OCI-LY7 (cell line): ENCODE measurements around the gene ARL6IP6. TPM values are rescaled to one million over a fixed set of nuclear protein-coding genes. Genes with fewer than 3 reads are reported as not detected.

Experiments
- BruUV-seq: library from RNA; stranded (reverse); fragments of 400-500 nt; replicated peaks from 2 replicates; lab custom pipeline; 2021; lab: Mats Ljungman, UMichigan
- CTCF ChIA-PET: fragments of 300-600 bp; sonication (Branson Sonifier 250); formaldehyde crosslinking; loops from one replicate; lab custom pipeline; 2022; ENCODE audit warnings: antibody characterized with exemption; ENCODE audit not compliant: unreplicated experiment; lab: Charles Lee
- POLR2A ChIA-PET: fragments of 300-600 bp; sonication (Branson Sonifier 250); formaldehyde crosslinking; loops from one replicate; lab custom pipeline; 2022; ENCODE audit warnings: antibody characterized with exemption; lab: Charles Lee
- DNase-seq: peaks from one replicate; pipeline ENCODE4 v3.0.0-alpha.2; 2015; ENCODE audit warnings: low spot score
- H2AFZ ChIP-seq: fragments of 200-600 bp; sonication (generic), shearing (Covaris generic); 2 replicates; pipeline ENCODE4 v1.6.1; 2014; ENCODE audit warnings: mild to moderate bottlenecking, antibody characterized with exemption, low read length, moderate library complexity
- H3K27ac ChIP-seq: fragments of 200-600 bp; sonication (generic); 2 replicates; pipeline ENCODE4 v1.5.1; 2014; ENCODE audit warnings: mixed run types, low read depth, mild to moderate bottlenecking, moderate library complexity, low read length, inconsistent platforms; ENCODE audit not compliant: poor library complexity, severe bottlenecking
- H3K36me3 ChIP-seq: fragments of 200-600 bp; sonication (generic); 2 replicates; pipeline ENCODE4 v1.6.1; 2014; ENCODE audit warnings: mild to moderate bottlenecking, antibody characterized with exemption, low read length, moderate library complexity, mixed read lengths; ENCODE audit not compliant: insufficient read depth
- H3K4me1 ChIP-seq: fragments of 200-600 bp; sonication (generic); 2 replicates; pipeline ENCODE4 v1.5.1; 2014; ENCODE audit warnings: mild to moderate bottlenecking, low read length; ENCODE audit not compliant: insufficient read depth, poor library complexity, severe bottlenecking
- H3K4me2 ChIP-seq: fragments of 200-600 bp; sonication (generic); 2 replicates; pipeline ENCODE4 v1.6.1; 2014; ENCODE audit warnings: mild to moderate bottlenecking, low read length
- H3K4me3 ChIP-seq: fragments of 200-600 bp; sonication (generic); 2 replicates; pipeline ENCODE4 v1.5.1; 2014; ENCODE audit warnings: mild to moderate bottlenecking, low read depth, low read length; ENCODE audit not compliant: poor library complexity, severe bottlenecking
- H3K79me2 ChIP-seq: fragments of 200-600 bp; sonication (generic); 2 replicates; pipeline ENCODE4 v1.6.1; 2016; ENCODE audit warnings: low read depth, mild to moderate bottlenecking, low read length, moderate library complexity, mixed read lengths; ENCODE audit not compliant: insufficient read depth
- H3K9me2 ChIP-seq: fragments of 200-600 bp; sonication (generic); 2 replicates; pipeline ENCODE4 v1.6.1; 2016; ENCODE audit warnings: mild to moderate bottlenecking, low read length, mixed read lengths; ENCODE audit not compliant: insufficient read depth
- H3K9me3 ChIP-seq: fragments of 200-600 bp; sonication (generic); 2 replicates; pipeline ENCODE4 v1.6.1; 2014; ENCODE audit warnings: mild to moderate bottlenecking, mixed run types, low read length, mixed read lengths
- H4K20me1 ChIP-seq: fragments of 200-600 bp; sonication (generic); 2 replicates; pipeline ENCODE4 v1.6.1; 2014; ENCODE audit warnings: mild to moderate bottlenecking, antibody characterized with exemption, low read length, moderate library complexity, mixed read lengths; ENCODE audit not compliant: insufficient read depth
- EZH2phosphoT487 ChIP-seq: fragments of 200-600 bp; sonication (generic); IDR thresholded peaks from 2 replicates; pipeline ENCODE4 v1.6.1; 2018; ENCODE audit warnings: low read depth, borderline replicate concordance, mild to moderate bottlenecking, mixed run types, antibody characterized with exemption, low read length, moderate library complexity, mixed read lengths
- intact Hi-C: fragments of 100-400 bp; cut with micrococcal nuclease; formaldehyde crosslinking; loops from one replicate; pipeline ENCODE4 v1.10.0; 2022; ENCODE audit not compliant: unreplicated experiment
- total RNA-seq, 2 experiments: library from RNA; depleted of rRNA in 1 of 2; stranded (reverse); fragments of >200 nt in 1 of 2; shearing (Covaris generic) in 1 of 2; gene quantifications; 2 replicates each; pipeline ENCODE4 v1.2.3, GENCODE V29; 2014 to 2022
- TF ChIP-seq, protein P1 (sequence below): fragments of 200-600 bp; sonication (generic); conservative IDR thresholded peaks from 2 replicates; pipeline ENCODE4 v1.5.1; 2014; ENCODE audit warnings: mild to moderate bottlenecking, antibody characterized with exemption, low read length, moderate library complexity, mixed read lengths

Gene ARL6IP6
- total RNA-seq, 2 experiments from 2014 or later, result 34.6 to 61.8 TPM

DNA sequence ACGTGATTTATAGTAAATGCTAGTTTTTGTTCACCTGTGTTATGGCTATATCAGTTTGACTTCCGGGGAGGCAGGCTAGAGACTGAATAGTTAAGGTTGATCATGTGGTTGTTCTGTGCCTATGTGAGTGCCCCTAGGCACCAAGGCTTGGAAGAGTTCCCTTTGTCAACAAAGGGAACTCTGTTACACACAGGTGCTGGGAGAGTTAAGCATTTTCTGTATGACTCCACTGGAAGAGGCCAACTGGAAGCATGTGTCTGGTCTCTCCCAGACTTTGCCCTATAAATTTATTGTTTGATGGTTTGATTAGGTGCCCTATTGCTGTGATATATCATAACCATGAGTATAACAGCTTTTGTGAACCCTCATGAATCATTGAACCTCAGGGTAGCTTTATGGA is 63.8 kb downstream of the ARL6IP6 start:
- CTCF ChIA-PET, result no interaction called here
- POLR2A ChIA-PET, result no interaction called here
- Histone ChIP-seq H2AFZ (no peak overlapping the region), H3K9me2 (no peaks in the 10 kb centered on the region), H3K9me3 (no peaks in the 10 kb centered on the region), H3K4me2 (no peak overlapping the region), H3K4me3 (no peak overlapping the region), H3K4me1 (no peaks in the 10 kb centered on the region), H3K27ac (no peak overlapping the region), H4K20me1 (no peaks in the 10 kb centered on the region), H3K36me3 (no peaks in the 10 kb centered on the region), H3K79me2 (no peaks in the 10 kb centered on the region)
- no TSS peak for BruUV-seq
- DNase-seq, result no peak
- intact Hi-C loops, result no loop called here
- TF ChIP-seq EZH2phosphoT487, result no peak
- TF ChIP-seq, protein P1, sequence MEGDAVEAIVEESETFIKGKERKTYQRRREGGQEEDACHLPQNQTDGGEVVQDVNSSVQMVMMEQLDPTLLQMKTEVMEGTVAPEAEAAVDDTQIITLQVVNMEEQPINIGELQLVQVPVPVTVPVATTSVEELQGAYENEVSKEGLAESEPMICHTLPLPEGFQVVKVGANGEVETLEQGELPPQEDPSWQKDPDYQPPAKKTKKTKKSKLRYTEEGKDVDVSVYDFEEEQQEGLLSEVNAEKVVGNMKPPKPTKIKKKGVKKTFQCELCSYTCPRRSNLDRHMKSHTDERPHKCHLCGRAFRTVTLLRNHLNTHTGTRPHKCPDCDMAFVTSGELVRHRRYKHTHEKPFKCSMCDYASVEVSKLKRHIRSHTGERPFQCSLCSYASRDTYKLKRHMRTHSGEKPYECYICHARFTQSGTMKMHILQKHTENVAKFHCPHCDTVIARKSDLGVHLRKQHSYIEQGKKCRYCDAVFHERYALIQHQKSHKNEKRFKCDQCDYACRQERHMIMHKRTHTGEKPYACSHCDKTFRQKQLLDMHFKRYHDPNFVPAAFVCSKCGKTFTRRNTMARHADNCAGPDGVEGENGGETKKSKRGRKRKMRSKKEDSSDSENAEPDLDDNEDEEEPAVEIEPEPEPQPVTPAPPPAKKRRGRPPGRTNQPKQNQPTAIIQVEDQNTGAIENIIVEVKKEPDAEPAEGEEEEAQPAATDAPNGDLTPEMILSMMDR, result no peak

DNA sequence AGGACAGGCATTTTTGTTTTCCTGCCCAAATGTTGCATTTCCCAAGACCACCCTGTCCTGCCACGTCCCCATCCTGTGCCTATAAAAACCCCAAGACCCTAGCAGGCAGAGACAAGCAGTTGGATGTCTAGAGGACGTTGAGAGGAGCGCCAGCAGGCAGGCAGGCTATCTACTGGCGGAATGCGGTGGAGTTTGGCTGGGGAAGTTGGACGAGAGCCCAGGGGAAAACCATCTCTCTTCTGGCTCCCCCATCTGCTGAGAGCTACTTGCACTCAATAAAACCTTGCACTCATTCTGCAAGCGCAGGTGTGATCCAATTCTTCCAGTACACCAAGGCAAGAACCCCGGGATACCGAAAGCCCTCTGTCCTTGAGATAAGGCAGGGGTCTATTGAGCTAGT is 72.5 kb downstream of the ARL6IP6 start:
- POLR2A ChIA-PET, result no interaction called here

DNA sequence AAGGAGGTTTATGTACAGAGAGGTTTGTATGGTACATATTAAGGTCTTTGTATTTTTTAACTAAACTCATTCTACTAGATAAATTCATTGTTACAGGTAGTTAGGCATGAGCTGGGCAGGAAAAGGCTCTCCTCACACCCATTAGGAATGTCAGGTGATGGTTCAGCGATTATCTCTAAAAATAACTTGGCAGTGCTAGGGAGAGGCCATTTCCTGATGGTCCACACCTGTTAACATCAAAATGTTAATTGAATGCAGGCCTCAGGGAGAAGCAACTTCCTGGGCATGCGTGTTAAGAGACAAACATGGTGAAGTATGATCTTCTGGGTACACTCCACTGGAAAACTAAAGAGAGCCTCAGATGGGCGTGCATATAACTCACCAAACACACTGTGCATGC is 73.6 kb downstream of the ARL6IP6 start:
- H3K4me2 ChIP-seq, result no peak overlapping the region
- H3K4me3 ChIP-seq, result no peak overlapping the region
- H3K79me2 ChIP-seq, result no peaks in the 10 kb centered on the region
- no peak overlapping the region for H2AFZ ChIP-seq
- H3K36me3 ChIP-seq, result no peaks in the 10 kb centered on the region
- POLR2A ChIA-PET, result interaction anchor here (0.6 kb wide), 1 partner anchor 113 kb away, joined by 3 read pairs; no protein-coding TSS in a partner anchor
- intact Hi-C loops, result no loop called here
- H3K27ac ChIP-seq, result no peak overlapping the region
- no peak for DNase-seq
- no peak for TF ChIP-seq EZH2phosphoT487
- TF ChIP-seq, protein P1, result no peak
- H3K9me3 ChIP-seq, result no peaks in the 10 kb centered on the region
- H4K20me1 ChIP-seq, result no peaks in the 10 kb centered on the region
- H3K9me2 ChIP-seq, result no peaks in the 10 kb centered on the region
- CTCF ChIA-PET, result no interaction called here
- no peaks in the 10 kb centered on the region for H3K4me1 ChIP-seq
- no TSS peak for BruUV-seq

More for the DNA sequence above, 72.5 kb downstream of the ARL6IP6 start:
- no peaks in the 10 kb centered on the region for H3K79me2 ChIP-seq
- H3K9me2 ChIP-seq, result no peaks in the 10 kb centered on the region
- no peak for DNase-seq
- no peaks in the 10 kb centered on the region for H3K4me1 ChIP-seq
- CTCF ChIA-PET, result no interaction called here
- no peaks in the 10 kb centered on the region for H3K9me3 ChIP-seq
- TF ChIP-seq, protein P1, result no peak
- TF ChIP-seq EZH2phosphoT487, result no peak
- H3K27ac ChIP-seq, result no peak overlapping the region
- intact Hi-C loops, result no loop called here
- H3K36me3 ChIP-seq, result no peaks in the 10 kb centered on the region
- no peak overlapping the region for H3K4me2 ChIP-seq
- no TSS peak for BruUV-seq
- H3K4me3 ChIP-seq, result no peak overlapping the region
- H4K20me1 ChIP-seq, result no peaks in the 10 kb centered on the region
- no peak overlapping the region for H2AFZ ChIP-seq
